Keratinocyte (primary cell): ENCODE data around the gene SPATS2.

Experiments
- EZH2 ChIP-seq: IDR thresholded peaks from one replicate; pipeline ENCODE4 v1.6.1; 2012; ENCODE audit warnings: inconsistent platforms, mild to moderate bottlenecking, low read length, moderate library complexity
- TF ChIP-seq, protein P1 (sequence below), 3 experiments: IDR thresholded peaks in 1 of 3; conservative IDR thresholded peaks in 1 of 3; optimal IDR thresholded peaks in 1 of 3; 2 replicates in 2 of 3; 3 replicates in 1 of 3; pipeline versions ENCODE3 to v1.5.1; 2011; ENCODE audit warnings: low read length in 3 of 3, mild to moderate bottlenecking in 3 of 3, moderate library complexity in 2 of 3, control low read depth in 1 of 3, inconsistent platforms in 1 of 3; ENCODE audit not compliant: insufficient read depth in 2 of 3; ENCODE audit errors: extremely low read depth in 1 of 3

DNA sequence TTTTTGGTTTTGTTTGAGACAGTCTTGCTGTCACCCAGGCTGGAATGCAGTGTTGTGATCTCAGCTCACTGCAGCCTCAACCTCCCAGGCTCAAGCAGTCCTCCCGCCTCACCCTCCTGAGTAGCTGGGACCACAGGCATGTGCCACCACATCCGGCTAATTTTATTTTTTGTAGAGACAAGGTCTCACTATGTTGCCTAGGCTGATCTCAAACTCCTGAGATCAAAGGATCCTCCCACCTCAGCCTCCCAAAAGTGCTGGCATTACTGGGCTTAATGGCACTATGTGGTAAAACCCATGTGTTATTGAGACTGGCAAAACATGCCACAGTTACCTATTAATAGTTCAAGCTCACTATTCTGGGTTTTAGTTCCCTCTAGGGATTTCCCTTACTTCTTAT lies 120.3 kb downstream of the SPATS2 start:
- TF ChIP-seq, protein P1, sequence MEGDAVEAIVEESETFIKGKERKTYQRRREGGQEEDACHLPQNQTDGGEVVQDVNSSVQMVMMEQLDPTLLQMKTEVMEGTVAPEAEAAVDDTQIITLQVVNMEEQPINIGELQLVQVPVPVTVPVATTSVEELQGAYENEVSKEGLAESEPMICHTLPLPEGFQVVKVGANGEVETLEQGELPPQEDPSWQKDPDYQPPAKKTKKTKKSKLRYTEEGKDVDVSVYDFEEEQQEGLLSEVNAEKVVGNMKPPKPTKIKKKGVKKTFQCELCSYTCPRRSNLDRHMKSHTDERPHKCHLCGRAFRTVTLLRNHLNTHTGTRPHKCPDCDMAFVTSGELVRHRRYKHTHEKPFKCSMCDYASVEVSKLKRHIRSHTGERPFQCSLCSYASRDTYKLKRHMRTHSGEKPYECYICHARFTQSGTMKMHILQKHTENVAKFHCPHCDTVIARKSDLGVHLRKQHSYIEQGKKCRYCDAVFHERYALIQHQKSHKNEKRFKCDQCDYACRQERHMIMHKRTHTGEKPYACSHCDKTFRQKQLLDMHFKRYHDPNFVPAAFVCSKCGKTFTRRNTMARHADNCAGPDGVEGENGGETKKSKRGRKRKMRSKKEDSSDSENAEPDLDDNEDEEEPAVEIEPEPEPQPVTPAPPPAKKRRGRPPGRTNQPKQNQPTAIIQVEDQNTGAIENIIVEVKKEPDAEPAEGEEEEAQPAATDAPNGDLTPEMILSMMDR (optimal IDR thresholded peaks at IDR 0.05 in 1 of 3, IDR thresholded peaks at IDR 0.05 in 1 of 3, conservative IDR thresholded peaks at IDR 0.05 in 1 of 3; ENCODE audit: extremely low read depth in 1 of 3, insufficient read depth in 2 of 3, low read length in 3 of 3) = no peak
- no peak for TF ChIP-seq EZH2
